ENCODE measurements around the gene CCDC30.
"Not testable (repeated sequence)": the region's sequence is repeated elsewhere in the genome, so short reads cannot be mapped to it uniquely, and the experiment has no call there.

DNA sequence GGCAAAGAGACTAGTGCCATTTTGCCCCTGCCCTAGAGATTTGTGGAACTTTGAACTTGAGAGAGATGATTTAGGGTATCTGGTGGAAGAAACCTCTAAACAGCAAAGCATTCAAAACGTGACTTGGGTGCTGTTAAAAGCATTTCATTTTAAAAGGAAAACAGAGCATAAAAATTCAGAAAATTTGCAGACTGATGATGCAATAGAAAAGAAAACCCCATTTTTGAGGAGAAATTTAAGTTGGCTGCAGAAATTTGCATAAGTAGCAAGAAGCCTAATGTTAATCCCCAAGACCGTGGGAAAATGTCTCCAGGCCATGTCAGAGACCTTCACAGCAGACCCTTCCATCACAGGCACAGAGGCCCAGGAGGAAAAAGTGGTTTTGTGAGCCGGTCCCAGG, 164.1 kb downstream of the CCDC30 start:
- TF ChIP-seq, protein P1, sequence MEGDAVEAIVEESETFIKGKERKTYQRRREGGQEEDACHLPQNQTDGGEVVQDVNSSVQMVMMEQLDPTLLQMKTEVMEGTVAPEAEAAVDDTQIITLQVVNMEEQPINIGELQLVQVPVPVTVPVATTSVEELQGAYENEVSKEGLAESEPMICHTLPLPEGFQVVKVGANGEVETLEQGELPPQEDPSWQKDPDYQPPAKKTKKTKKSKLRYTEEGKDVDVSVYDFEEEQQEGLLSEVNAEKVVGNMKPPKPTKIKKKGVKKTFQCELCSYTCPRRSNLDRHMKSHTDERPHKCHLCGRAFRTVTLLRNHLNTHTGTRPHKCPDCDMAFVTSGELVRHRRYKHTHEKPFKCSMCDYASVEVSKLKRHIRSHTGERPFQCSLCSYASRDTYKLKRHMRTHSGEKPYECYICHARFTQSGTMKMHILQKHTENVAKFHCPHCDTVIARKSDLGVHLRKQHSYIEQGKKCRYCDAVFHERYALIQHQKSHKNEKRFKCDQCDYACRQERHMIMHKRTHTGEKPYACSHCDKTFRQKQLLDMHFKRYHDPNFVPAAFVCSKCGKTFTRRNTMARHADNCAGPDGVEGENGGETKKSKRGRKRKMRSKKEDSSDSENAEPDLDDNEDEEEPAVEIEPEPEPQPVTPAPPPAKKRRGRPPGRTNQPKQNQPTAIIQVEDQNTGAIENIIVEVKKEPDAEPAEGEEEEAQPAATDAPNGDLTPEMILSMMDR (IDR thresholded peaks at IDR 0.05; ENCODE audit: low read depth, low read length) = not testable (repeated sequence)
- TF ChIP-seq EZH2phosphoT487 (IDR thresholded peaks at IDR 0.05; ENCODE audit: low read depth) = not testable (repeated sequence)
